ENCODE measurements around the gene VWA5B2.

VWA5B2 gene

DNA sequence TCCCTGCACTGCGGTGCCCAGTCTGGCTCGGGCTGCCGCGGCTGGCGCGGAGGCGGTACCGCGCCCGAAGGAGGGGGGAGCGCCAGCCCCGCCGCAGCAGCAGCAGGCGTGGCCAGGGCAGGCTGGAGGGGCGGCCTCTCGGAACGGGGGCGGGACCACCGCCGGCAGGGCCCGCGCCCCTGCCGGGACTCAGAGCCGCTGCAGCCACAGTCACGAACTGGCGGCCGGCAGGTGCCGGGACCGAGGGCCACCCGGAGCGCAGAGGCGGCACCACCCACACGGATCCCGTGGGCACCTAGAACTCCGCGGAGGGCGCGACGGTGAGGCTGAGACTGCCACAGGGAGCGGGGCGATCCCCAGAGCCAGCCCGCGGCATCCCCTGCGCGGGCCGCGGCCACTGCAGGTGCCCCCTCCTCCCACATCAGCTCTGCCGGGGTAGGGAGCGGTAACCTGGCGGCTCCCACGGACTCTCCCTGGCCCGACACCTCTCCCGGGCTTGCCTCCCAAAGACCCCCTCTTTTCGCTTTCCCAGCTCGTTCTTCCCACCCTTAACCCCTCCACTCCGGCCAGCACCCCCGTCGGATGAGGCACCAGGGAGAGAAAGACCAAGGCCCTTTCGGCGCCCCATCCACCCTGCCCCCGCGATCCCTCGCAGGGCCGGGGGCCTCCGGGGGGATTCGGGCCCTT is at the start of gene VWA5B2:
Gene VWA5B2 (plus strand): TSS at position 192 of the 687 bp plus-strand sequence. CDS start 944 bp downstream, outside the sequence.
- no peak within 1 kb of the TSS for H3K27ac ChIP-seq (ENCODE audit: low read length)
- H3K4me3 ChIP-seq (ENCODE audit: low read length): peak within 1 kb of the TSS; percentile 62
- H3K9ac ChIP-seq (ENCODE audit: low read depth, low read length): no peak within 1 kb of the TSS
- no peaks in the 10 kb centered on the region for H3K4me1 ChIP-seq (ENCODE audit: insufficient read depth, low read length)
- H3K27me3 ChIP-seq (ENCODE audit: insufficient read depth, low read length): peaks cover 87% of the 10 kb centered on the region
- no peaks in the 10 kb centered on the region for H3K36me3 ChIP-seq (ENCODE audit: insufficient read depth, low read depth, low read length)
- no peaks in the 10 kb centered on the region for H3K9me3 ChIP-seq (ENCODE audit: insufficient read depth, low read depth, low read length)

- no peaks in the 10 kb centered on the region for H3K9me3 ChIP-seq (ENCODE audit: insufficient read depth, low read depth, low read length)
- H3K4me3 ChIP-seq (ENCODE audit: low read length): no peak overlapping the region
- no peak overlapping the region for H3K27ac ChIP-seq (ENCODE audit: low read length)
- peaks cover 19% of the 10 kb centered on the region for H3K4me1 ChIP-seq (ENCODE audit: insufficient read depth, low read length)
- H3K9ac ChIP-seq (ENCODE audit: low read depth, low read length): no peak overlapping the region
- peaks cover 82% of the 10 kb centered on the region for H3K36me3 ChIP-seq (ENCODE audit: insufficient read depth, low read depth, low read length)
- no peaks in the 10 kb centered on the region for H3K27me3 ChIP-seq (ENCODE audit: insufficient read depth, low read length)
These were observed 49.2 kb upstream of the VWA5B2 start for GRCh38 chr3:184180165-184180564.

- H3K9ac ChIP-seq (ENCODE audit: low read depth, low read length): no peak overlapping the region
- H3K4me1 ChIP-seq (ENCODE audit: insufficient read depth, low read length): peaks cover 16% of the 10 kb centered on the region
- peaks cover 82% of the 10 kb centered on the region for H3K36me3 ChIP-seq (ENCODE audit: insufficient read depth, low read depth, low read length)
- no peak overlapping the region for H3K4me3 ChIP-seq (ENCODE audit: low read length)
- no peaks in the 10 kb centered on the region for H3K9me3 ChIP-seq (ENCODE audit: insufficient read depth, low read depth, low read length)
- no peak overlapping the region for H3K27ac ChIP-seq (ENCODE audit: low read length)
- H3K27me3 ChIP-seq (ENCODE audit: insufficient read depth, low read length): no peaks in the 10 kb centered on the region
These were observed 47.8 kb upstream of the VWA5B2 start for GRCh38 chr3:184181596-184181995.

- H3K36me3 ChIP-seq (ENCODE audit: insufficient read depth, low read depth, low read length): peaks cover 78% of the 10 kb centered on the region
- no peak overlapping the region for H3K4me3 ChIP-seq (ENCODE audit: low read length)
- H3K9ac ChIP-seq (ENCODE audit: low read depth, low read length): 0 out of 2 replicates have a peak overlapping the region, but pooled peaks have one; percentile 41
- H3K4me1 ChIP-seq (ENCODE audit: insufficient read depth, low read length): peaks cover 12% of the 10 kb centered on the region; the same call in 1 of the 2 replicates
- no peaks in the 10 kb centered on the region for H3K9me3 ChIP-seq (ENCODE audit: insufficient read depth, low read depth, low read length)
- no peaks in the 10 kb centered on the region for H3K27me3 ChIP-seq (ENCODE audit: insufficient read depth, low read length)
- no peak overlapping the region for H3K27ac ChIP-seq (ENCODE audit: low read length)
These were observed 45.7 kb upstream of the VWA5B2 start for GRCh38 chr3:184183679-184184078.

- Histone ChIP-seq H3K27ac (ENCODE audit: low read length) (peak overlapping the region; percentile 97), H3K27me3 (ENCODE audit: insufficient read depth, low read length) (no peaks in the 10 kb centered on the region), H3K36me3 (ENCODE audit: insufficient read depth, low read depth, low read length) (peaks cover 78% of the 10 kb centered on the region), H3K4me3 (ENCODE audit: low read length) (peak overlapping the region; percentile 100), H3K9me3 (ENCODE audit: insufficient read depth, low read depth, low read length) (no peaks in the 10 kb centered on the region), H3K4me1 (ENCODE audit: insufficient read depth, low read length) (peaks cover 12% of the 10 kb centered on the region; the same call in 1 of the 2 replicates), H3K9ac (ENCODE audit: low read depth, low read length) (peak overlapping the region; percentile 91)
These were observed 44.7 kb upstream of the VWA5B2 start for GRCh38 chr3:184184546-184185230.

- peaks cover 12% of the 10 kb centered on the region; the same call in 1 of the 2 replicates for H3K4me1 ChIP-seq (ENCODE audit: insufficient read depth, low read length)
- H3K36me3 ChIP-seq (ENCODE audit: insufficient read depth, low read depth, low read length): peaks cover 78% of the 10 kb centered on the region
- H3K4me3 ChIP-seq (ENCODE audit: low read length): peak overlapping the region; percentile 100
- H3K9me3 ChIP-seq (ENCODE audit: insufficient read depth, low read depth, low read length): no peaks in the 10 kb centered on the region
- peak overlapping the region; percentile 97 for H3K27ac ChIP-seq (ENCODE audit: low read length)
- no peaks in the 10 kb centered on the region for H3K27me3 ChIP-seq (ENCODE audit: insufficient read depth, low read length)
- peak overlapping the region; percentile 94 for H3K9ac ChIP-seq (ENCODE audit: low read depth, low read length)
These were observed 43.8 kb upstream of the VWA5B2 start for GRCh38 chr3:184185461-184186183.

DNA sequence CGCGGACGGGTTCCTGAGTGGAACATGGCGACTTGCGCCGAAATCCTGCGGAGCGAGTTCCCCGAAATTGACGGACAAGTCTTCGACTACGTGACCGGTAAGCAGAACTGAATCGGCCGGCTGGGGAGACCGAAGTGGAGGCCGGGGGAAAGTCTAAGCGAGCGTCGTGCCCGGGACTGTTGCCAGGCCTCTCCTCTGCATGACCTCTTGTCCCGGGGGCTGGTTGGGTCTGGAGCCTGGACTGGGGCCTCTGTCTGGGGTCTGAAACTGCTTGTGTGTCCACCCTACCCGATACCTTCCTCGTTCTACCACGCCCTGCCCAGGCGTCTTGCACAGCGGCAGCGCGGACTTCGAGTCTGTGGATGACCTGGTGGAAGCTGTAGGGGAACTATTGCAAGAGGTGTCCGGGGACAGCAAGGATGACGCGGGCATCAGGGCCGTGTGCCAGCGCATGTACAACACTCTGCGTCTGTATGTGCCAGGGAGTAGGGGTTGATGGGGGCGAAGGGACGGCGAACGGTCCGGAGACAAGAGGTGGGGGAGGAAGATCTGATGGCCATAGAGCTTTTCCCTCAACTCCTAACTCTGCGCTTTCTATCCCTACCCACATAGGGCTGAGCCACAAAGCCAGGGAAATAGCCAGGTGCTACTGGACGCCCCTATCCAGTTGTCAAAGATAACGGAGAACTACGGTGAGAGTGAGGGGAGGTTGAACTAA is 43.0 kb upstream of the VWA5B2 start, which contains the start of gene ABCF3:
Gene ABCF3 (plus strand): TSS at position 16 of the 718 bp plus-strand sequence. CDS start 9 bp downstream, at position 25.
- Histone ChIP-seq H3K27ac (ENCODE audit: low read length) (peak within 1 kb of the TSS; percentile 97), H3K9me3 (ENCODE audit: insufficient read depth, low read depth, low read length) (no peaks in the 10 kb centered on the region), H3K4me1 (ENCODE audit: insufficient read depth, low read length) (peaks cover 12% of the 10 kb centered on the region; the same call in 1 of the 2 replicates), H3K27me3 (ENCODE audit: insufficient read depth, low read length) (no peaks in the 10 kb centered on the region), H3K9ac (ENCODE audit: low read depth, low read length) (peak within 1 kb of the TSS; percentile 94), H3K36me3 (ENCODE audit: insufficient read depth, low read depth, low read length) (peaks cover 78% of the 10 kb centered on the region), H3K4me3 (ENCODE audit: low read length) (peak within 1 kb of the TSS; percentile 100)

GRCh38 chr3:184186902-184187207 is 42.5 kb upstream of the VWA5B2 start:
- no peak overlapping the region for H3K27ac ChIP-seq (ENCODE audit: low read length)

GRCh38 chr3:184188080-184188479 is 41.3 kb upstream of the VWA5B2 start:
- Histone ChIP-seq H3K4me1 (ENCODE audit: insufficient read depth, low read length) (peaks cover 12% of the 10 kb centered on the region; the same call in 1 of the 2 replicates), H3K4me3 (ENCODE audit: low read length) (no peak overlapping the region), H3K9me3 (ENCODE audit: insufficient read depth, low read depth, low read length) (no peaks in the 10 kb centered on the region), H3K9ac (ENCODE audit: low read depth, low read length) (no peak overlapping the region), H3K36me3 (ENCODE audit: insufficient read depth, low read depth, low read length) (peaks cover 77% of the 10 kb centered on the region), H3K27me3 (ENCODE audit: insufficient read depth, low read length) (no peaks in the 10 kb centered on the region), H3K27ac (ENCODE audit: low read length) (no peak overlapping the region)

More at GRCh38 chr3:184186902-184187207, 42.5 kb upstream of the VWA5B2 start:
- no peaks in the 10 kb centered on the region for H3K27me3 ChIP-seq (ENCODE audit: insufficient read depth, low read length)
- H3K9ac ChIP-seq (ENCODE audit: low read depth, low read length): peak overlapping the region; percentile 94
- peaks cover 77% of the 10 kb centered on the region for H3K36me3 ChIP-seq (ENCODE audit: insufficient read depth, low read depth, low read length)
- no peaks in the 10 kb centered on the region for H3K9me3 ChIP-seq (ENCODE audit: insufficient read depth, low read depth, low read length)
- peak overlapping the region; percentile 100 for H3K4me3 ChIP-seq (ENCODE audit: low read length)
- peaks cover 12% of the 10 kb centered on the region; the same call in 1 of the 2 replicates for H3K4me1 ChIP-seq (ENCODE audit: insufficient read depth, low read length)

GRCh38 chr3:184189421-184189820 is 40.0 kb upstream of the VWA5B2 start:
- no peaks in the 10 kb centered on the region for H3K27me3 ChIP-seq (ENCODE audit: insufficient read depth, low read length)
- H3K4me1 ChIP-seq (ENCODE audit: insufficient read depth, low read length): peaks cover 12% of the 10 kb centered on the region; the same call in 1 of the 2 replicates
- no peak overlapping the region for H3K9ac ChIP-seq (ENCODE audit: low read depth, low read length)
- no peaks in the 10 kb centered on the region for H3K9me3 ChIP-seq (ENCODE audit: insufficient read depth, low read depth, low read length)
- H3K36me3 ChIP-seq (ENCODE audit: insufficient read depth, low read depth, low read length): peaks cover 77% of the 10 kb centered on the region
- no peak overlapping the region for H3K27ac ChIP-seq (ENCODE audit: low read length)
- no peak overlapping the region for H3K4me3 ChIP-seq (ENCODE audit: low read length)

DNA sequence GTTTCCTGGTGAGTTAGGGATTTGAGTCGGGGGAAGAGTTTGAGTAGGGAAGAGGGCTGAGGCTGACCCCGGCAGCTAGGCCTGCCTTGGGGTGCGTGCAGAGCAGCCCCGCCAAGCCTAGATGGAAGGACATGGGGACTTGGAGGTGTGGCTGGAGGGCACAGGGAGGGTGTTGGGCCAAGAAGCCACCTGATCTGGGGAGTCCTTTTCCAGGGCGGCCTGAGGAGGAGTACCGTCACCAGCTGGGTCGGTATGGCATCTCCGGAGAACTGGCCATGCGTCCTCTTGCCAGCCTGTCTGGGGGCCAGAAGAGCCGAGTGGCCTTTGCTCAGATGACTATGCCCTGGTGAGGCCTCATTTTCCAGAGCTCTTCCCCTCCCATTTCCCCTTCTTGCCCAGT is 36.5 kb upstream of the VWA5B2 start:
- no peaks in the 10 kb centered on the region for H3K9me3 ChIP-seq (ENCODE audit: insufficient read depth, low read depth, low read length)
- H3K9ac ChIP-seq (ENCODE audit: low read depth, low read length): no peak overlapping the region
- peaks cover 79% of the 10 kb centered on the region for H3K36me3 ChIP-seq (ENCODE audit: insufficient read depth, low read depth, low read length)
- no peaks in the 10 kb centered on the region for H3K4me1 ChIP-seq (ENCODE audit: insufficient read depth, low read length)
- no peaks in the 10 kb centered on the region for H3K27me3 ChIP-seq (ENCODE audit: insufficient read depth, low read length)
- no peak overlapping the region for H3K27ac ChIP-seq (ENCODE audit: low read length)
- no peak overlapping the region for H3K4me3 ChIP-seq (ENCODE audit: low read length)
